ES-I3 (cell line): ENCODE data around the gene ROBO1.
"Not testable (repeated sequence)": the region's sequence is repeated elsewhere in the genome, so short reads cannot be mapped to it uniquely, and the experiment has no call there.

Experiments used
- H3K36me3 ChIP-seq: 2 replicates; pipeline ENCODE4 v1.6.1; 2013; ENCODE audit warnings: mild to moderate bottlenecking, low read length, control low read depth, moderate library complexity; ENCODE audit not compliant: insufficient read depth
- H3K4me1 ChIP-seq: 2 replicates; pipeline ENCODE4 v1.6.1; 2013; ENCODE audit warnings: mild to moderate bottlenecking, control low read depth, low read length; ENCODE audit not compliant: insufficient read depth
- H3K9ac ChIP-seq: 2 replicates; pipeline ENCODE4 v1.6.1; 2013; ENCODE audit warnings: low read depth, mild to moderate bottlenecking, low read length, moderate library complexity
- H3K9me3 ChIP-seq: 2 replicates; pipeline ENCODE4 v1.6.1; 2013; ENCODE audit warnings: mild to moderate bottlenecking, low read length, moderate library complexity; ENCODE audit not compliant: control insufficient read depth, insufficient read depth

ROBO1 gene

GRCh38 chr3:78675119-78675805 lies 1092.5 kb downstream of the ROBO1 start:
- not testable (repeated sequence) for H3K4me1 ChIP-seq, H3K9ac ChIP-seq, H3K36me3 ChIP-seq, H3K9me3 ChIP-seq

GRCh38 chr3:78670746-78671145 lies 1097.1 kb downstream of the ROBO1 start:
- Histone ChIP-seq H3K9me3 (no peaks in the 10 kb centered on the region; the same call in 1 of the 2 replicates), H3K4me1 (no peaks in the 10 kb centered on the region), H3K9ac (no peak overlapping the region), H3K36me3 (no peaks in the 10 kb centered on the region)

- H3K9ac ChIP-seq = no peak overlapping the region
- no peaks in the 10 kb centered on the region for H3K4me1 ChIP-seq
- H3K9me3 ChIP-seq = no peaks in the 10 kb centered on the region; the same call in 1 of the 2 replicates
- H3K36me3 ChIP-seq = no peaks in the 10 kb centered on the region
These were observed 1097.7 kb downstream of the ROBO1 start for GRCh38 chr3:78670094-78670493.

GRCh38 chr3:78668302-78668701 lies 1099.5 kb downstream of the ROBO1 start:
- no peaks in the 10 kb centered on the region for H3K36me3 ChIP-seq
- H3K9me3 ChIP-seq = no peaks in the 10 kb centered on the region
- H3K9ac ChIP-seq = no peak overlapping the region
- no peaks in the 10 kb centered on the region for H3K4me1 ChIP-seq

- no peaks in the 10 kb centered on the region for H3K4me1 ChIP-seq
- no peak overlapping the region for H3K9ac ChIP-seq
- no peaks in the 10 kb centered on the region for H3K9me3 ChIP-seq
- no peaks in the 10 kb centered on the region for H3K36me3 ChIP-seq
These were observed 1101.4 kb downstream of the ROBO1 start for GRCh38 chr3:78666470-78666800.

- Histone ChIP-seq H3K9ac (no peak overlapping the region), H3K36me3 (no peaks in the 10 kb centered on the region), H3K9me3 (no peaks in the 10 kb centered on the region), H3K4me1 (no peaks in the 10 kb centered on the region)
These were observed 1101.9 kb downstream of the ROBO1 start for GRCh38 chr3:78665776-78666469.

- H3K9me3 ChIP-seq = no peaks in the 10 kb centered on the region
- H3K9ac ChIP-seq = no peak overlapping the region
- H3K4me1 ChIP-seq = no peaks in the 10 kb centered on the region
- no peaks in the 10 kb centered on the region for H3K36me3 ChIP-seq
These were observed 1102.7 kb downstream of the ROBO1 start for GRCh38 chr3:78665101-78665500.

- Histone ChIP-seq H3K36me3 (no peaks in the 10 kb centered on the region), H3K9me3 (no peaks in the 10 kb centered on the region), H3K9ac (no peak overlapping the region), H3K4me1 (no peaks in the 10 kb centered on the region)
These were observed 1106.8 kb downstream of the ROBO1 start for GRCh38 chr3:78660957-78661356.

- Histone ChIP-seq H3K4me1 (no peaks in the 10 kb centered on the region), H3K9ac (no peak overlapping the region), H3K36me3 (no peaks in the 10 kb centered on the region), H3K9me3 (no peaks in the 10 kb centered on the region)
These were observed 1108.3 kb downstream of the ROBO1 start for GRCh38 chr3:78659386-78659987.

GRCh38 chr3:78647726-78648125 lies 1120.1 kb downstream of the ROBO1 start:
- H3K9ac ChIP-seq = no peak overlapping the region
- H3K9me3 ChIP-seq = no peaks in the 10 kb centered on the region
- H3K36me3 ChIP-seq = no peaks in the 10 kb centered on the region
- H3K4me1 ChIP-seq = peaks cover 23% of the 10 kb centered on the region; the same call in 1 of the 2 replicates

GRCh38 chr3:78645628-78646310 lies 1122.0 kb downstream of the ROBO1 start:
- peaks cover 23% of the 10 kb centered on the region; the same call in 1 of the 2 replicates for H3K4me1 ChIP-seq
- H3K9ac ChIP-seq = no peak overlapping the region
- H3K36me3 ChIP-seq = no peaks in the 10 kb centered on the region
- no peaks in the 10 kb centered on the region for H3K9me3 ChIP-seq

GRCh38 chr3:78644847-78645246 lies 1123.0 kb downstream of the ROBO1 start:
- Histone ChIP-seq H3K9me3 (no peaks in the 10 kb centered on the region), H3K4me1 (peaks cover 23% of the 10 kb centered on the region; the same call in 1 of the 2 replicates), H3K9ac (no peak overlapping the region), H3K36me3 (no peaks in the 10 kb centered on the region)

GRCh38 chr3:78642226-78643035 lies 1125.4 kb downstream of the ROBO1 start:
- H3K36me3 ChIP-seq = no peaks in the 10 kb centered on the region
- peaks cover 23% of the 10 kb centered on the region; the same call in 1 of the 2 replicates for H3K4me1 ChIP-seq
- H3K9ac ChIP-seq = no peak overlapping the region
- no peaks in the 10 kb centered on the region for H3K9me3 ChIP-seq

GRCh38 chr3:78641703-78642102 lies 1126.1 kb downstream of the ROBO1 start:
- Histone ChIP-seq H3K36me3 (no peaks in the 10 kb centered on the region), H3K9ac (no peak overlapping the region), H3K4me1 (peaks cover 23% of the 10 kb centered on the region; the same call in 1 of the 2 replicates), H3K9me3 (no peaks in the 10 kb centered on the region)
